ENCODE measurements around the gene GLS2.
"Not testable (repeated sequence)": the region's sequence is repeated elsewhere in the genome, so short reads cannot be mapped to it uniquely, and the experiment has no call there.

Gene GLS2

DNA sequence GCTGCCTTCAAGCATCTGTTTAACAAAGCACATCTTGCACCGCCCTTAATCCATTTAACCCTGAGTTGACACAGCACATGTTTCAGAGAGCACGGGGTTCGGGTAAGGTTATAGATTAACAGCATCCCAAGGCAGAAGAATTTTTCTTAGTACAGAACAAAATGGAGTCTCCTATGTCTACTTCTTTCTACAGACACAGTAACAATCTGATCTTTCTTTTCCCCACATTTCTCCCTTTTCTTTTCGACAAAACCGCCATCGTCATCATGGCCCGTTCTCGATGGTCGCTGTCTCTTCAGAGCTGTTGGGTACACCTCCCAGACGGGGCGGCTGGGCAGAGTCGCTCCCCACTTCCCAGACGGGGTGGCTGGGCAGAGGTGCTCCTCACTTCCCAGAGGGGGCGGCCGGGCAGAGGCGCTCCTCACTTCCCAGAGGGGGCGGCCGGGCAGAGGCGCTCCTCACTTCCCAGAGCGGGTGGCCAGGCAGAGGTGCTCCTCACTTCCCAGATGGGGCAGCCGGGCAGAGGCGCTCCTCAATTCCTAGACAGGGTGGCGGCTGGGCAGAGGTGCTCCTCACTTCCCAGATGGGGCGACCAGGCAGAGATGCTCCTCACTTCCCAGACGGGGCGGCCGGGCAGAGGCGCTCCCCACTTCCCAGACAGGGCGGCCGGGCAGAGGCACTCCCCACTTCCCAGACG lies 5.6 kb upstream of the GLS2 start:
- not testable (repeated sequence) for DNase-seq (ENCODE audit: low read depth in 1 of 2, low spot score in 1 of 2)

DNA sequence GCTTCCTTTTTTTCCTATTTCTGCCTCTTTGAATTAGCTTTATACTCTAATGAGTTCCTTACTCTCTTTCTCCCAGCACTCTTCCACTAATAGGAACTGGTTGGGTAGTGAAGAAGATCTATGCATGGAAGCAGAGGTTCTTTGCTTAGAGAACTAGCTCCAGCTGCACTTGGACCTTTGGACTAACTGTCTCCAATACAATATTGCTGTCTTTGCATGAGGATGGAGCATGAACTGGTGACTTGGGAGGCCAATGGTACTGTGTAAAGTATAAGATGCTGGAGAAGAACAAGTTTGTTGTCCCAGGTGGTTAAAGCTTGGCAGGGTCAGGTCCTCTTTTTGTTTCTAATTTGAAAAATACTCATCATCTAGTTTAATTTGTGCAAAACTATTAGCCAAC lies 2.4 kb upstream of the GLS2 start:
- no peak for DNase-seq (ENCODE audit: low read depth in 1 of 2, low spot score in 1 of 2)

- DNase-seq (ENCODE audit: low read depth in 1 of 2, low spot score in 1 of 2) = peak in 1 of 2 donors; percentile 7
Measured at GRCh38 chr12:56487448-56488040, 417 bp downstream of the GLS2 start.

GRCh38 chr12:56486694-56487093 lies 1.3 kb downstream of the GLS2 start:
- DNase-seq (ENCODE audit: low read depth in 1 of 2, low spot score in 1 of 2) = no peak

DNA sequence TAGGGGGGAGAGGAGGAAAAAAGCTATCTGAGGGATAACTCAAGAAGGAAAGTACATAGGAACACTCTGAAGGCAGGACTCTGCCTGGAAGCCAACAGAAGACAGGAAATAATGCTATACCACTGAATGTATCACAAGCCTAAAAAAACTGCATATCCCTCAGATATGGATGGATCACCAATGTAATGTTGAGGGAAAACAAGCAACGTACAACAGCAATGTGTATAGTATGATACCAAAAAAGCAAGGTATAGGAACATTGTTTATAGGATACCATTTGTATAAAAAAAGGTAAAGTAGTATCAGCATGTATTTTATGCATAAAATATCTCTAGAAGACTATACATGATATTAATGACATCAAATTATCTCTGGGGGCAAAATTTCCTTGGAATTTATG lies 3.4 kb downstream of the GLS2 start:
- no peak for DNase-seq (ENCODE audit: low read depth in 1 of 2, low spot score in 1 of 2)

DNA sequence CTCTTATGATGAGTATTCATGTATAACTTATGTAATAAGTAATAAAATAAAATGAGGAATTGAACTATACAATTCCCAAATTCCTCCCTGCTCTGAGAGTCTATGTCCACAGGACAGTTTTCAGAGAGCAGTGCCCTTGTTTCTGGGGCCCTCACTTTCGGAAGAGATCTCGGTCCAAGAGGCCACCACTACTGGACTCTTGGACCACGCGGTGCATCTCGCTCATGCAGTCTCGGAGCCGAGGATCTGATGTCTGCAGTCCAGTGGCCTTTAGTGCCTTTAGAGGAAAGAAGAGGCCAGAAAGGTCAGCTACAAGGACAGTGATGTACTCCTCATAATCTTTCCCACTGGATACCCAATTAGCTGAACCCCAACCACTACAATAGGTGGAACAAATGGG lies 8.3 kb downstream of the GLS2 start:
- DNase-seq (ENCODE audit: low read depth in 1 of 2, low spot score in 1 of 2) = no peak

GRCh38 chr12:56477521-56478225 lies 10.3 kb downstream of the GLS2 start:
- DNase-seq (ENCODE audit: low read depth in 1 of 2, low spot score in 1 of 2) = no peak

- no peak for DNase-seq (ENCODE audit: low read depth in 1 of 2, low spot score in 1 of 2)
Measured at GRCh38 chr12:56476972-56477432, 11.0 kb downstream of the GLS2 start.

- DNase-seq (ENCODE audit: low read depth in 1 of 2, low spot score in 1 of 2) = no peak
Measured at GRCh38 chr12:56476143-56476542, 11.8 kb downstream of the GLS2 start.

DNA sequence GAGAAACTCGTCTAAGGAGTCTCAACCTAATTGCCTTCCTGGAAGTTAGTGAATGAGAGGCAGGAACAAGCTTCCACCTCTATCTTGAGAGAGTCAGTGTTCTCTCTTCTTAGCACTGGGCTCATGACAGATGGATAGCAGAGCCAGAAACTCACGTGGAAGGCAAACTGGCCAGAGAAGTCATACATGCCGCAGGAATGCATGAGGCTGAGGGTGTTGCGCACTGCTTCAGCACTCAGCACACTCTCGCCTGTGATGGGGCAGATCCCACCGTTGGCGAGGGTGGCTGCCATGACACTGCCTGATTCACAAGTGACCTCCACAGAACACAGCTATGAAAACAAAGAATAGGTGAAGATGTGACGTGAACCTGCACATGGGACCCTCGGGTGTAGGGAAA lies 13.6 kb downstream of the GLS2 start:
- no peak for DNase-seq (ENCODE audit: low read depth in 1 of 2, low spot score in 1 of 2)

GRCh38 chr12:56469007-56469930 lies 18.7 kb downstream of the GLS2 start:
- DNase-seq (ENCODE audit: low read depth in 1 of 2, low spot score in 1 of 2) = no peak

- peak; percentile 82 to 93 for DNase-seq (ENCODE audit: low read depth in 1 of 2, low spot score in 1 of 2)
Measured at GRCh38 chr12:56468216-56469006, 19.6 kb downstream of the GLS2 start, which contains the start of gene SPRYD4. Gene SPRYD4 (plus strand): TSS chr12:56468578. CDS start chr12:56468592, 14 bp downstream.

DNA sequence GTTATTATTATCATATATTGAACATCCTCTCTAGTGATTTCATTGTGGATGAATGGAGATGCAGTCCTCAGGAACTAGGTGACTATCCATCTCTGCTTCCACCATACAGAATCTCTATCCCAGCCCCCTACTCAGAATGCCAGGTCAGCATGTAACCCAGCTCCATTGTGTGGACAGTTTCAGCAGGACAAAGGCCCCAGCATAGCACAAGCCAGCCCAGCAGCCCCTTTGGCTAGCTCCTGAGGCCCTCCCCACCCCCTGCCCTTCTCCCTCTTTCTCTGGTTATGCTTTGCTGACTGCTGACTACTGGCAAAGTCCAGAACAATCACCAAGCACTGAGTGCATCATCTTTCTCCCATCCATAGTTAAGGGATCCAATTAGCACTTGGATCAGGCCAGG lies 25.4 kb downstream of the GLS2 start:
- DNase-seq (ENCODE audit: low read depth in 1 of 2, low spot score in 1 of 2) = no peak

DNA sequence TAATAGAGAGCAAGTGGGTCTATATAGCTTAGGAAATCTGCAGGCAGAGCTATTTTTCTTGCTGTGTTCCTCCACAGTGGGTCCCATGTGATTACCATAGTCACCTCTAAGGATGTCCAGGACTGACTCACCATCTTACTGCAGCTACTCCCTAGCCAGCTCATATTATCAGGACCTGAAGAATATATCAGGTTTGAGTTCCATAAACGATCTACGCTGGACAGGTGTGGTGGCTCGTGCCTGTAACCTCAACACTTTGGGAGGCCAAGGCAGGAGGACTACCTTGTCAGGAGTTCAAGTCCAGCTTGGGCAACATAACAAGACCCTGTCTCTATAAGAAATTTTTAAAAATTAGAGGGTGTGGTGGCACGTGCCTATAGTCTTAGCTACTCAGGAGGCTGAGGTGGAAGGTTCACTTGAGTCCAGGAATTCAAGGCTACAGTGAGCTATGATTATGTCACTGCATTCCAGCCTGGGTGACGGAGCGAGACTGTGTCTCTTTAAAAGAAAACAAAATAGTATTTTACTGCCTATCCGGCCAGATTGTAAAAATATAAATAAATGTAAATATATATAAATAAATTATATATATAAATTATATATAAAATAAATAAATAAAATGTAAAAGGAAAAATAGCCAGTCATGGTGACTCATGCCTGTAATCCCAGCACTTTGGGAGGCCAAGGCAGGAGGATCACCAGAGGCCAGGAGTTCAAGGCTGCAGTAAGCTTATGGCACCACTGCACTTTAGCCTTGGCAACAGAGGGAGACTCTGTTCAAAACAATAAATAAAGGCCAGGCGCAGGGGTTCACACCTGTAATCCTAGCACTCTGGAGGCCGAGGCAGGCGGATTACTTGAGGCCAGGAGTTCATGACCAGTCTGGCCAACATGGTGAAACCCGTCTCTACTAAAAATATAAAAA lies 26.5 kb downstream of the GLS2 start:
- DNase-seq (ENCODE audit: low read depth in 1 of 2, low spot score in 1 of 2) = no peak

- no peak for DNase-seq (ENCODE audit: low read depth in 1 of 2, low spot score in 1 of 2)
Measured at GRCh38 chr12:56457817-56458216, 30.1 kb downstream of the GLS2 start.

- no peak for DNase-seq (ENCODE audit: low read depth in 1 of 2, low spot score in 1 of 2)
Measured at GRCh38 chr12:56454557-56454956, 33.4 kb downstream of the GLS2 start, which contains the start of gene MIP. Gene MIP (minus strand): TSS chr12:56454657. CDS start chr12:56454613, 44 bp downstream.

- DNase-seq (ENCODE audit: low read depth in 1 of 2, low spot score in 1 of 2) = no peak
Measured at GRCh38 chr12:56451147-56451546, 36.8 kb downstream of the GLS2 start.

GRCh38 chr12:56450241-56450640 lies 37.7 kb downstream of the GLS2 start:
- no peak for DNase-seq (ENCODE audit: low read depth in 1 of 2, low spot score in 1 of 2)

DNA sequence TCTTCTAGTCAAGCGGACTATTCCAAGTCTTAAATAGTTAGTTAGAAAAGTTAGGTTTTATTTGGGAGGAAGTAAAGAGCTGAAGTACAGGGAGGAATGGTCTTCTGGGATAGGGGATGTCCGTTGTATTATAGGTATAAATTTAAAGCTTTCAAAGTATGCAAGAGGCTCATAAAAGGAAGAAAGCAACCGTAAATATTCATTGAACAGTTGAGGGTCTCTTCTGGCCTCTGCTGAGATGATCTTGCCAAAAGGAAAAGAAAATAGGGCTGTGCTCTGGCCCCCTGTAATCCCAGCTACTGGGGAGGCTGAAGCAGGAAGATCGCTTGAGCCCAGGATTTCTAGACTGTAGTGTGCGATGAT lies 38.4 kb downstream of the GLS2 start:
- no peak for DNase-seq (ENCODE audit: low read depth in 1 of 2, low spot score in 1 of 2)

All from activated T-helper 1 cell treated with anti-CD3 and anti-CD28 coated beads, Interleukin-2, amount 50 U/mL, for 16 hours (primary cell).